H1 (cell line): ENCODE measurements around the gene AIF1. TPM values are rescaled to one million over a fixed set of nuclear protein-coding genes. Genes with fewer than 3 reads are reported as not detected.

Experiments used
- CTCF ChIA-PET: fragments of 300-600 bp; sonication (Branson Sonifier 250); formaldehyde crosslinking; loops from one replicate; lab custom pipeline; 2021; ENCODE audit not compliant: partially characterized antibody; lab: Charles Lee
- POLR2A ChIA-PET: fragments of 300-600 bp; sonication (Branson Sonifier 250); formaldehyde crosslinking; loops from one replicate; lab custom pipeline; 2021; ENCODE audit warnings: inconsistent platforms; ENCODE audit not compliant: partially characterized antibody; lab: Charles Lee
- DNase-seq, 2 experiments: peaks; one replicate each; pipeline versions ENCODE4 v3.0.0 to v3.0.0-alpha.2; 2010 to 2022; ENCODE audit warnings: low spot score in 2 of 2, low read depth in 1 of 2, mixed read lengths in 1 of 2
- FAIRE-seq: peaks from 2 replicates; lab custom pipeline; 2011; peaks lifted over from hg19 to GRCh38; lab: Jason Lieb, UNC
- H2AFZ ChIP-seq: 2 replicates; pipeline ENCODE4 v1.8.1; 2012; ENCODE audit warnings: low read length, inconsistent platforms
- H2AK5ac ChIP-seq: 2 replicates; pipeline ENCODE4 v1.6.1; 2013; ENCODE audit warnings: low read depth, low read length
- H2BK120ac ChIP-seq: replicated peaks from 2 replicates; pipeline ENCODE3; 2013; ENCODE audit warnings: low read depth, low read length, inconsistent platforms
- H2BK12ac ChIP-seq: 2 replicates; pipeline ENCODE4 v1.6.1; 2013; ENCODE audit warnings: low read depth, low read length
- H2BK15ac ChIP-seq: 2 replicates; pipeline ENCODE4 v1.6.1; 2013; ENCODE audit warnings: low read length
- H2BK20ac ChIP-seq: 2 replicates; pipeline ENCODE4 v1.6.1; 2013; ENCODE audit warnings: low read length
- H2BK5ac ChIP-seq: 2 replicates; pipeline ENCODE4 v1.6.1; 2013; ENCODE audit warnings: low read depth, low read length
- H3K14ac ChIP-seq: 2 replicates; pipeline ENCODE4 v1.6.1; 2013; ENCODE audit warnings: inconsistent platforms; ENCODE audit not compliant: insufficient read length
- H3K18ac ChIP-seq: 2 replicates; pipeline ENCODE4 v1.6.1; 2013; ENCODE audit warnings: low read length; ENCODE audit errors: extremely low read depth
- H3K23ac ChIP-seq: 2 replicates; pipeline ENCODE4 v1.6.1; 2013; ENCODE audit warnings: inconsistent platforms; ENCODE audit not compliant: insufficient read length
- H3K23me2 ChIP-seq: 2 replicates; pipeline ENCODE4 v1.6.1; 2013; ENCODE audit warnings: low read depth, low read length
- H3K27ac ChIP-seq: 2 replicates; pipeline ENCODE4 v1.6.1; 2011; ENCODE audit warnings: low read depth, low read length, inconsistent platforms
- H3K27me3 ChIP-seq, 4 experiments: replicated peaks in 1 of 4; 1 replicate in 1 of 4; 2 replicates in 3 of 4; pipeline versions ENCODE4 v1.6.1 to v1.8.1; 2011 to 2013; ENCODE audit warnings: low read length in 3 of 4, mild to moderate bottlenecking in 3 of 4, inconsistent platforms in 2 of 4, mixed read lengths in 2 of 4, moderate library complexity in 1 of 4; ENCODE audit not compliant: control insufficient read depth in 3 of 4, insufficient read depth in 3 of 4; ENCODE audit errors: extremely low read depth in 1 of 4
- H3K36me3 ChIP-seq, 4 experiments: 2 replicates each; pipeline versions ENCODE4 v1.6.1 to v1.8.1; 2011 to 2013; ENCODE audit warnings: mild to moderate bottlenecking in 4 of 4, low read length in 3 of 4, moderate library complexity in 2 of 4, control low read depth in 1 of 4, inconsistent platforms in 1 of 4; ENCODE audit not compliant: insufficient read depth in 4 of 4, control insufficient read depth in 2 of 4
- H3K4ac ChIP-seq: replicated peaks from 2 replicates; pipeline ENCODE3; 2013; ENCODE audit warnings: low read length, low read depth, mixed read lengths, inconsistent platforms; ENCODE audit not compliant: insufficient read length
- H3K4me1 ChIP-seq, 4 experiments: replicated peaks in 1 of 4; 1 replicate in 1 of 4; 2 replicates in 3 of 4; pipeline versions ENCODE4 v1.6.1 to v1.8.1; 2011 to 2013; ENCODE audit warnings: low read length in 3 of 4, inconsistent platforms in 2 of 4, mixed read lengths in 1 of 4; ENCODE audit not compliant: insufficient read depth in 4 of 4, control insufficient read depth in 3 of 4
- H3K4me2 ChIP-seq, 2 experiments: 2 replicates each; pipeline versions ENCODE4 v1.6.1 to v1.8.1; 2011 to 2013; ENCODE audit warnings: low read depth in 2 of 2, low read length in 2 of 2, control low read depth in 1 of 2, inconsistent platforms in 1 of 2, mild to moderate bottlenecking in 1 of 2; ENCODE audit not compliant: insufficient read depth in 1 of 2
- H3K4me3 ChIP-seq, 4 experiments: fragments of 200-600, 300-600 bp in 1 of 4; sonication (generic), shearing (Covaris generic), sonication (Bioruptor Twin) in 1 of 4; 2 replicates each; pipeline versions ENCODE4 v1.5.1 to v1.8.1; 2011 to 2016; ENCODE audit warnings: low read length in 4 of 4, low read depth in 3 of 4, control low read depth in 2 of 4, inconsistent platforms in 2 of 4, mild to moderate bottlenecking in 2 of 4, mixed read lengths in 1 of 4, moderate library complexity in 1 of 4; ENCODE audit not compliant: insufficient read depth in 2 of 4; ENCODE audit errors: extremely low read depth in 1 of 4
- H3K56ac ChIP-seq: replicated peaks from 2 replicates; pipeline ENCODE3; 2013; ENCODE audit warnings: low read depth, mild to moderate bottlenecking, mixed read lengths, low read length, inconsistent platforms; ENCODE audit not compliant: insufficient read length
- H3K79me1 ChIP-seq: 2 replicates; pipeline ENCODE4 v1.6.1; 2013; ENCODE audit warnings: low read depth, low read length, control low read depth
- H3K79me2 ChIP-seq, 2 experiments: 2 replicates each; pipeline versions ENCODE4 v1.6.1 to v1.8.1; 2012 to 2013; ENCODE audit warnings: low read length in 2 of 2, mild to moderate bottlenecking in 2 of 2, inconsistent platforms in 1 of 2; ENCODE audit not compliant: insufficient read depth in 2 of 2, control insufficient read depth in 1 of 2
- H3K9ac ChIP-seq, 4 experiments: replicated peaks in 1 of 4; 1 replicate in 1 of 4; 2 replicates in 3 of 4; pipeline versions ENCODE4 v1.6.1 to v1.8.1; 2011 to 2013; ENCODE audit warnings: low read depth in 3 of 4, low read length in 3 of 4, control low read depth in 2 of 4, mild to moderate bottlenecking in 2 of 4, moderate library complexity in 2 of 4, inconsistent platforms in 1 of 4; ENCODE audit errors: extremely low read depth in 1 of 4
- H3K9me3 ChIP-seq, 2 experiments: 2 replicates each; pipeline versions ENCODE4 v1.6.1 to v1.8.1; 2012 to 2013; ENCODE audit warnings: mild to moderate bottlenecking in 2 of 2, moderate library complexity in 2 of 2, control low read depth in 1 of 2, inconsistent platforms in 1 of 2, low read depth in 1 of 2, low read length in 1 of 2, mixed read lengths in 1 of 2; ENCODE audit not compliant: insufficient read depth in 2 of 2
- H4K20me1 ChIP-seq, 2 experiments: replicated peaks in 1 of 2; 2 replicates each; pipeline versions ENCODE3 to v1.8.1; 2011 to 2013; ENCODE audit warnings: inconsistent platforms in 2 of 2, low read length in 2 of 2, mild to moderate bottlenecking in 1 of 2; ENCODE audit not compliant: insufficient read depth in 2 of 2, control insufficient read depth in 1 of 2
- H4K5ac ChIP-seq: 2 replicates; pipeline ENCODE4 v1.6.1; 2013; ENCODE audit warnings: low read length, low read depth, mixed read lengths, inconsistent platforms; ENCODE audit not compliant: insufficient read length
- H4K8ac ChIP-seq: 2 replicates; pipeline ENCODE4 v1.8.0; 2013; ENCODE audit warnings: mild to moderate bottlenecking, moderate library complexity, low read length, inconsistent platforms; ENCODE audit not compliant: insufficient read depth; ENCODE audit errors: extremely low read depth
- H4K91ac ChIP-seq: replicated peaks from 2 replicates; pipeline ENCODE3; 2013; ENCODE audit warnings: low read length, mixed read lengths, inconsistent platforms; ENCODE audit not compliant: insufficient read length
- CBX8 ChIP-seq: fragments of 300-800, 300-1000 bp; sonication (generic); IDR thresholded peaks from 2 replicates; pipeline ENCODE4 v1.7.1; 2016; ENCODE audit warnings: low read depth, low read length, borderline replicate concordance
- CTBP2 ChIP-seq: IDR thresholded peaks from 2 replicates; pipeline ENCODE4 v1.7.0; 2011; ENCODE audit warnings: borderline replicate concordance, mild to moderate bottlenecking, moderate library complexity, mixed read lengths, low read length; ENCODE audit not compliant: insufficient read depth, insufficient read length
- CTCF ChIP-seq, 3 experiments: IDR thresholded peaks; 1 replicate in 2 of 3; 2 replicates in 1 of 3; pipeline versions ENCODE4 v1.5.1 to v1.6.1; 2011; ENCODE audit warnings: low read length in 3 of 3, mild to moderate bottlenecking in 3 of 3, inconsistent platforms in 2 of 3, low read depth in 1 of 3, moderate library complexity in 1 of 3; ENCODE audit not compliant: insufficient read depth in 1 of 3; ENCODE audit errors: control extremely low read depth in 1 of 3
- KDM1A ChIP-seq: fragments of 200-600, 300-600 bp; sonication (generic); IDR thresholded peaks from 2 replicates; pipeline ENCODE4 v1.7.1; 2016; ENCODE audit warnings: mild to moderate bottlenecking, low read length, borderline replicate concordance
- MAX ChIP-seq: IDR thresholded peaks from 2 replicates; pipeline ENCODE4 v1.6.1; 2012; ENCODE audit warnings: inconsistent platforms
- RAD21 ChIP-seq, 2 experiments: IDR thresholded peaks in 1 of 2; conservative IDR thresholded peaks in 1 of 2; 2 replicates each; pipeline ENCODE4 v1.6.1; 2011; ENCODE audit warnings: low read depth in 2 of 2, low read length in 2 of 2, improper control_type of control experiment in 1 of 2, inconsistent platforms in 1 of 2, mild to moderate bottlenecking in 1 of 2, moderate library complexity in 1 of 2
- WGBS, 2 experiments: shearing (Covaris generic) in 1 of 2; methylation state at CpG; one replicate each; pipeline versions ENCODE4 v1.1.6 to v1.1.7; 2013 to 2015; ENCODE audit warnings: low lambda C conversion rate in 2 of 2, mixed read lengths in 2 of 2, inconsistent platforms in 1 of 2, low coverage in 1 of 2, missing lambda C conversion rate in 1 of 2; ENCODE audit not compliant: insufficient replicate concordance in 2 of 2, insufficient coverage in 1 of 2, insufficient read length in 1 of 2; ENCODE audit errors: extremely low coverage in 1 of 2, missing lambda C conversion rate in 1 of 2; 5-methylcytosine and 5-hydroxymethylcytosine counted together
- polyA plus RNA-seq, 7 experiments: library from polyadenylated mRNA; depleted of rRNA in 3 of 7; stranded (reverse) in 5 of 7; unstranded in 2 of 7; fragments of >200 nt in 5 of 7; fragments of 200-250 nt in 2 of 7; gene quantifications; 1 replicate in 5 of 7; 2 replicates in 1 of 7; 4 replicates in 1 of 7; pipeline versions ENCODE4 v1.2.1 to v1.2.3, GENCODE V29; 2011 to 2013; ENCODE audit warnings: missing spikeins in 2 of 7, mixed read lengths in 2 of 7
- total RNA-seq: library from RNA; stranded (reverse); fragmentation: NEBNext Ultra II Directional; extraction: Animal tissue kit (Norgen Biotek cat#: 25700); gene quantifications from 2 replicates; pipeline ENCODE4 v1.2.1, GENCODE V29; 2021

The AIF1 gene
- total and polyA plus RNA-seq, 2 of the 8 experiments (the other 6 are each of a cell fraction or from before 2014, with no cell fraction given), result 6.3 to 9.8 TPM

GRCh38 chr6:31597006-31597405 lies 18.0 kb upstream of the AIF1 start:
- H3K4me2 ChIP-seq, result no peak overlapping the region
- no peaks in the 10 kb centered on the region for H3K27me3 ChIP-seq
- WGBS, 2 experiments, result 64% methylated on average over 2 of the region's 2 CpGs; no CpG with 5 or more reads in 1 of the 2 experiments
- H2BK5ac ChIP-seq, result no peak overlapping the region
- H3K18ac ChIP-seq, result no peak overlapping the region
- H3K9ac ChIP-seq, result no peak overlapping the region
- H4K8ac ChIP-seq, result no peak overlapping the region
- H3K36me3 ChIP-seq, result no peaks in the 10 kb centered on the region
- DNase-seq, result no peak
- peak; percentile 43; the same call in 1 of the 2 replicates for TF ChIP-seq MAX
- TF ChIP-seq KDM1A, result 0 out of 2 replicates have a peak, but pooled peaks have one; percentile 31
- no peak for TF ChIP-seq CBX8
- peak; percentile 26 to 40; a peak in 3 of 4 replicates for TF ChIP-seq RAD21 (IDR thresholded peaks at IDR 0.05 in 1 of 2, conservative IDR thresholded peaks at IDR 0.05 in 1 of 2; ENCODE audit: low read depth in 2 of 2, low read length in 2 of 2)
- TF ChIP-seq CTBP2, result no peak
- TF ChIP-seq CTCF (IDR thresholded peaks at IDR 0.05; ENCODE audit: control extremely low read depth in 1 of 3, insufficient read depth in 1 of 3, low read depth in 1 of 3, low read length in 3 of 3), result peak in 2 of 3 experiments; percentile 48 to 52; a peak in 2 of 4 replicates
- H2AK5ac ChIP-seq, result no peak overlapping the region
- CTCF ChIA-PET, result interaction anchor here (0.6 to 22.0 kb wide), 23 partner anchors 12 to 1047 kb away, joined by 3 to 640 read pairs (median 4); partner anchors contain the start of genes AIF1, ATP6V1G2, DDX39B and LST1
- no peak overlapping the region for H2BK120ac ChIP-seq
- H3K27ac ChIP-seq, result no peak overlapping the region
- H3K23me2 ChIP-seq, result no peaks in the 10 kb centered on the region
- H3K23ac ChIP-seq, result no peak overlapping the region
- no peak overlapping the region for H3K14ac ChIP-seq
- H4K20me1 ChIP-seq, result no peaks in the 10 kb centered on the region
- H3K9me3 ChIP-seq, result no peaks in the 10 kb centered on the region
- no peak overlapping the region for H2BK12ac ChIP-seq
- POLR2A ChIA-PET, result interaction anchor here (0.9 to 7.3 kb wide), 7 partner anchors 10 to 240 kb away, joined by 3 to 99 read pairs (median 3); partner anchors contain the start of genes ATP6V1G2, DDX39B and NFKBIL1
- no peaks in the 10 kb centered on the region for H3K4me1 ChIP-seq
- H4K91ac ChIP-seq, result no peak overlapping the region
- H2BK15ac ChIP-seq, result no peak overlapping the region
- H3K56ac ChIP-seq, result no peak overlapping the region
- H4K5ac ChIP-seq, result no peak overlapping the region
- no peaks in the 10 kb centered on the region for H3K79me2 ChIP-seq
- no peak overlapping the region for H3K4ac ChIP-seq
- H3K4me3 ChIP-seq, result no peak overlapping the region
- H3K79me1 ChIP-seq, result no peaks in the 10 kb centered on the region
- H2AFZ ChIP-seq, result no peak overlapping the region
- H2BK20ac ChIP-seq, result no peak overlapping the region
- FAIRE-seq, result no peak
